HepG2 (cell line): ENCODE data around the gene NCBP2. TPM values are rescaled to one million over a fixed set of nuclear protein-coding genes. Genes with fewer than 3 reads are reported as not detected.
A peak's percentile ranks its signal among the peaks of the same experiment; 100 is the strongest.

Source experiments
- ATAC-seq: fragments of 200-7000 bp; cut with Tn5 transposase; 3 replicates; pipeline ENCODE4 v1.9.1; 2020; ENCODE audit warnings: mild to moderate bottlenecking, moderate library complexity
- BruUV-seq: library from RNA; stranded (reverse); fragments of 400-500 nt; replicated peaks from 2 replicates; lab custom pipeline; 2021; lab: Mats Ljungman, UMichigan
- CTCF ChIA-PET: fragments of 300-600 bp; formaldehyde crosslinking; extraction: SDS; loops from one replicate; lab custom pipeline; 2021; ENCODE audit warnings: low total read pairs, inconsistent platforms, low intra/inter-chr PET ratio; lab: Yijun Ruan, JAX
- POLR2A ChIA-PET: fragments of 350-600 bp; sonication (Branson Sonifier 250); formaldehyde crosslinking; loops from one replicate; lab custom pipeline; 2020; ENCODE audit warnings: antibody characterized with exemption, inconsistent platforms; lab: Yijun Ruan, JAX
- DNase-seq: peaks from one replicate; pipeline ENCODE4 v3.0.0-alpha.2; 2015; ENCODE audit warnings: low spot score
- FAIRE-seq: peaks from 3 replicates; lab custom pipeline; 2011; peaks lifted over from hg19 to GRCh38; lab: Jason Lieb, UNC
- H2AFZ ChIP-seq: one replicate; pipeline ENCODE4 v1.6.1; 2011; ENCODE audit warnings: low read length, inconsistent platforms
- H3K27ac ChIP-seq: fragments of 300-600 bp; 3 replicates; pipeline ENCODE4 v1.8.0; 2011; ENCODE audit warnings: mixed run types, mild to moderate bottlenecking, mixed read lengths, low read length, inconsistent platforms; ENCODE audit not compliant: insufficient read depth; ENCODE audit errors: extremely low read length
- H3K27me3 ChIP-seq, 2 experiments: fragments of 200-600 bp in 1 of 2; 2 replicates in 1 of 2; 3 replicates in 1 of 2; pipeline versions ENCODE4 v1.6.0 to v1.8.0; 2011; ENCODE audit warnings: low read length in 2 of 2, mild to moderate bottlenecking in 2 of 2, moderate library complexity in 2 of 2, inconsistent platforms in 1 of 2; ENCODE audit not compliant: insufficient read depth in 2 of 2, control insufficient read depth in 1 of 2
- H3K36me3 ChIP-seq, 2 experiments: fragments of 200-600 bp in 1 of 2; replicated peaks in 1 of 2; 2 replicates in 1 of 2; 3 replicates in 1 of 2; pipeline versions ENCODE4 v1.5.1 to v1.8.0; 2011; ENCODE audit warnings: low read length in 2 of 2, inconsistent platforms in 1 of 2; ENCODE audit not compliant: insufficient read depth in 2 of 2, control insufficient read depth in 1 of 2
- H3K4me1 ChIP-seq: 2 replicates; pipeline ENCODE4 v1.5.1; 2012; ENCODE audit warnings: low read length, inconsistent platforms; ENCODE audit not compliant: insufficient read depth
- H3K4me2 ChIP-seq: 2 replicates; pipeline ENCODE4 v1.6.0; 2011; ENCODE audit warnings: low read depth, low read length, inconsistent platforms
- H3K4me3 ChIP-seq, 3 experiments: fragments of 200-600 bp in 1 of 3; sonication (generic), shearing (Covaris generic) in 1 of 3; replicated peaks in 1 of 3; 2 replicates each; pipeline ENCODE4 v1.5.1; 2011 to 2016; ENCODE audit warnings: low read length in 3 of 3, inconsistent platforms in 2 of 3, low read depth in 2 of 3, mild to moderate bottlenecking in 2 of 3, control low read depth in 1 of 3, mixed read lengths in 1 of 3; ENCODE audit not compliant: insufficient read depth in 1 of 3
- H3K79me2 ChIP-seq: one replicate; pipeline ENCODE4 v1.6.1; 2011; ENCODE audit warnings: low read length, inconsistent platforms; ENCODE audit not compliant: insufficient read depth
- H3K9ac ChIP-seq: 2 replicates; pipeline ENCODE4 v1.6.0; 2011; ENCODE audit warnings: mild to moderate bottlenecking, low read depth, low read length, inconsistent platforms; ENCODE audit not compliant: insufficient read depth
- H3K9me3 ChIP-seq: 2 replicates; pipeline ENCODE4 v1.5.1; 2012; ENCODE audit warnings: mild to moderate bottlenecking, low read length
- H4K20me1 ChIP-seq: 2 replicates; pipeline ENCODE4 v1.6.0; 2011; ENCODE audit warnings: inconsistent platforms, mild to moderate bottlenecking, low read length, moderate library complexity; ENCODE audit not compliant: insufficient read depth
- ATAD3A ChIP-seq: sonication (generic); formaldehyde crosslinking; IDR thresholded peaks from 2 replicates; pipeline ENCODE4 v1.4.0; 2020; ENCODE audit warnings: missing genetic modification reagents
- CHD4 ChIP-seq: fragments of 200-600 bp; sonication (generic); IDR thresholded peaks from 2 replicates; pipeline ENCODE4 v1.7.0; 2017; ENCODE audit warnings: mild to moderate bottlenecking, low read length, borderline replicate concordance
- ELF1 ChIP-seq: sonication (generic); formaldehyde crosslinking; IDR thresholded peaks from 2 replicates; pipeline ENCODE4 v1.4.0; 2020; ENCODE audit warnings: missing genetic modification reagents
- MIXL1 ChIP-seq: IDR thresholded peaks from 2 replicates; pipeline ENCODE4 v1.6.1; 2016
- PATZ1 ChIP-seq: sonication (generic); formaldehyde crosslinking; IDR thresholded peaks from 2 replicates; pipeline ENCODE4 v1.4.0; 2020; ENCODE audit warnings: missing genetic modification reagents
- SMC3 ChIP-seq: IDR thresholded peaks from 2 replicates; pipeline ENCODE4 v1.6.1; 2011; ENCODE audit warnings: low read length, improper control_type of control experiment
- SNAPC4 ChIP-seq: sonication (generic); formaldehyde crosslinking; IDR thresholded peaks from 2 replicates; pipeline ENCODE4 v1.4.0; 2020; ENCODE audit warnings: mild to moderate bottlenecking, missing genetic modification reagents
- ZC3H4 ChIP-seq: sonication (generic); formaldehyde crosslinking; IDR thresholded peaks from 2 replicates; pipeline ENCODE4 v1.4.0; 2020; ENCODE audit warnings: missing genetic modification reagents, borderline replicate concordance
- ZFP36L1 ChIP-seq: sonication (generic); formaldehyde crosslinking; IDR thresholded peaks from 2 replicates; pipeline ENCODE4 v1.8.0; 2022; ENCODE audit warnings: mild to moderate bottlenecking, missing genetic modification reagents, moderate library complexity
- ZIK1 ChIP-seq: sonication (generic); formaldehyde crosslinking; IDR thresholded peaks from 2 replicates; pipeline ENCODE4 v1.5.0; 2020; ENCODE audit warnings: mild to moderate bottlenecking, low read depth, missing genetic modification reagents, borderline replicate concordance
- ZNF512 ChIP-seq: sonication (generic); formaldehyde crosslinking; IDR thresholded peaks from 2 replicates; pipeline ENCODE4 v1.4.0; 2020; ENCODE audit warnings: mild to moderate bottlenecking, missing genetic modification reagents
- ZNF616 ChIP-seq: sonication (generic); formaldehyde crosslinking; IDR thresholded peaks from 2 replicates; pipeline ENCODE4 v1.5.0; 2020; ENCODE audit warnings: low read depth, mild to moderate bottlenecking, missing genetic modification reagents
- ZNF770 ChIP-seq: sonication (generic); formaldehyde crosslinking; IDR thresholded peaks from 2 replicates; pipeline ENCODE4 v1.5.0; 2020; ENCODE audit warnings: mild to moderate bottlenecking, missing genetic modification reagents
- WGBS: methylation state at CpG from one replicate; pipeline ENCODE4 v1.1.6; 2017; ENCODE audit warnings: low lambda C conversion rate; 5-methylcytosine and 5-hydroxymethylcytosine counted together
- in situ Hi-C: cut with HindIII; loops from 2 replicates; pipeline ENCODE4 v1.10.0; 2017; ENCODE audit warnings: low pct_unique_long_range_greater_than_20kb; ENCODE audit not compliant: extremely low pct_ligation_motif_present
- intact Hi-C: fragments of 100-400 bp; cut with micrococcal nuclease; formaldehyde crosslinking; loops from one replicate; pipeline ENCODE4 v1.10.0; 2022; ENCODE audit not compliant: unreplicated experiment
- polyA plus RNA-seq, 8 experiments: library from polyadenylated mRNA; depleted of rRNA in 3 of 8; stranded (reverse) in 7 of 8; unstranded in 1 of 8; fragments of >200 nt; fragmentation: Illumina TruSeq in 4 of 8; extraction: Trizol in 4 of 8; gene quantifications; 2 replicates each; pipeline versions ENCODE4 v1.2.1 to v1.2.3, GENCODE V29; 2011 to 2016; ENCODE audit warnings: low read depth in 4 of 8, missing spikeins in 1 of 8, mixed read lengths in 1 of 8; ENCODE audit not compliant: insufficient read depth in 1 of 8
- total RNA-seq, 5 experiments: library from RNA; depleted of rRNA; stranded (reverse); fragments of >200 nt; fragmentation: Illumina TruSeq; extraction: Trizol; gene quantifications; 2 replicates each; pipeline ENCODE4 v1.2.3, GENCODE V29; 2016; ENCODE audit warnings: low read depth in 1 of 5

The NCBP2 gene
- total and polyA plus RNA-seq, 2 of the 13 experiments (the other 11 are each of a cell fraction or from before 2014, with no cell fraction given): 58.7 to 95.5 TPM

- TF ChIP-seq SNAPC4 (CRISPR knock-in tag): no peak
- TF ChIP-seq ZNF616 (CRISPR knock-in tag): no peak
Measured at GRCh38 chr3:196915375-196915774, 27.0 kb downstream of the NCBP2 start (continued).

- intact Hi-C loops (no loop called here), in situ Hi-C loops (no loop called here)
- Histone ChIP-seq H3K9me3 (no peaks in the 10 kb centered on the region), H3K27ac (peak overlapping the region; percentile 39), H3K36me3 (peaks cover 4 to 14% of the 10 kb centered on the region in 2 experiments), H3K79me2 (no peaks in the 10 kb centered on the region), H3K4me3 (no peak overlapping the region), H3K4me1 (peaks cover 10% of the 10 kb centered on the region), H2AFZ (no peak overlapping the region), H4K20me1 (no peaks in the 10 kb centered on the region), H3K9ac (no peak overlapping the region), H3K27me3 (no peaks in the 10 kb centered on the region), H3K4me2 (no peak overlapping the region)
- WGBS: 100% methylated on average over 1 of the region's 4 CpGs
- peak; percentile 57 for DNase-seq
- FAIRE-seq: peak; percentile 71
- ATAC-seq: peak; percentile 98
- POLR2A ChIA-PET: interaction anchor here (0.9 kb wide), 1 partner anchor 27 kb away, joined by 7 read pairs; the partner anchor contains the start of gene NCBP2
- CTCF ChIA-PET: no interaction called here
- BruUV-seq: no TSS peak
- TF ChIP-seq CHD4 (no peak), ZFP36L1 (CRISPR knock-in tag) (no peak), MIXL1 (no peak), PATZ1 (CRISPR knock-in tag) (peak; percentile 22; the same call in 1 of the 2 replicates), ELF1 (CRISPR knock-in tag) (no peak), ZNF770 (CRISPR knock-in tag) (no peak), ATAD3A (CRISPR knock-in tag) (no peak), SMC3 (peak; percentile 34; the same call in 1 of the 2 replicates), ZIK1 (CRISPR knock-in tag) (no peak), ZNF512 (CRISPR knock-in tag) (no peak), ZC3H4 (CRISPR knock-in tag) (no peak)
Measured at GRCh38 chr3:196914866-196915265, 27.5 kb downstream of the NCBP2 start.
